ENCODE measurements around the gene ACOT7. TPM values are rescaled to one million over a fixed set of nuclear protein-coding genes. Genes with fewer than 3 reads are reported as not detected.

The ACOT7 gene
- total RNA-seq, 1 experiment from 2014 or later = 76.3 TPM

DNA sequence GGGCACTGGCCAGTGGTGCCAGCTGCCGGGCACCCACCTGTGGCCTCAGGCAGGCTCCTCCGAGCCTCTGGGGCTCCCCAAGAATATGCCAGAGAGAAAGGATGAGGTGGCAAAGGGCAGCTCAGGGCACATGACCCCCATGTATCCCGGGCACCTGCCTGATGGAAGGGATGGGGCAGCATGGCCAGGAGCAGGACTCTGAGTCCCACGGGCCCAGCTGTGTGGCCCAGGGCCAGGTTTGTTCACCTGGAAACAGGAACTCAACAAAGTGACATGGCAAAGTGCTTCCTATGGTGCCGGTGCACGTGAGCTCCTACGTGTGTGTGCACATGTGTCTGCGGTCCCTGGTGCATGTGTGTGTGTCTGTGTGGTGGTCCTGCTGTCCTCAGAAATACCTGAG, 123.2 kb downstream of the ACOT7 start:
- Histone ChIP-seq H3K36me3 (replicated peaks; ENCODE audit: control insufficient read depth, insufficient read depth, low read length) (no peaks in the 10 kb centered on the region; the same call in 1 of the 2 replicates), H3K4me3 (ENCODE audit: insufficient read depth, low read depth, low read length) (no peak overlapping the region), H3K27me3 (ENCODE audit: control insufficient read depth, insufficient read depth, low read length) (no peaks in the 10 kb centered on the region)
- no peak for DNase-seq

DNA sequence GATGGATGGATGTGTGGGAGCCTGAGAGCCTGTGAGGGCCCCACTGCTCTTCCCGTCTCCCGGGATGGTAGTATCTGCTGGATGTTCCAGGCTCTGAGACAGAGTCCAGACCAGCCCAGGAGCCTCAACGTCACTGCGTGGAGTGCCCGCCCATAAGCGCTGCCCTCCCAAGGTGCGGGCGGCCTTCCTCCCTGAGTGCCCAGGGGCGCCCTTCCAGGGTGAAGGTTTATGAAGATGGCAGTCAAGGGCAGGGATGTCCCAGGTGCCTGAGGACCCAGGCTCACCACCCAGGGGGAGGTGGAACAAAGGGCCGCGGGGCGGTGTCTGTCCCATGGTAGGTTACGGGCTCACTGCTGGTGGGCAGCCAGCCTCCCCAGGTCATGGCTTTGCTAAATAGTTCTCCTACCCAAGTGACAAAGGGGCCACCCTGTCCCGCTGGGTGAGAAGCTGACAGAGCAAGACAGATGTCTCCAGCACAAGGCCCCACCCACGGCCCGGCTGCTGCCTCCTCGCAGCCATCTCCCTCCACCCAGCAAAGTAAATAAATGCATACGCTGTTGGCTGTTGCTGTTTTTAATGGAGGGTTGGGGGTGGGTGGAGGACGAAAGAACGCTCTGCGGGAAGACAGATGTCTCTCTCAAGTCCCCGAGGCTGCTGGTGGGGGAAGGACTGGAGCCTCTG, 123.7 kb downstream of the ACOT7 start:
- H3K4me3 ChIP-seq (ENCODE audit: insufficient read depth, low read depth, low read length) = no peak overlapping the region
- DNase-seq = no peak
- no peaks in the 10 kb centered on the region for H3K27me3 ChIP-seq (ENCODE audit: control insufficient read depth, insufficient read depth, low read length)
- no peaks in the 10 kb centered on the region; the same call in 1 of the 2 replicates for H3K36me3 ChIP-seq (replicated peaks; ENCODE audit: control insufficient read depth, insufficient read depth, low read length)

DNA sequence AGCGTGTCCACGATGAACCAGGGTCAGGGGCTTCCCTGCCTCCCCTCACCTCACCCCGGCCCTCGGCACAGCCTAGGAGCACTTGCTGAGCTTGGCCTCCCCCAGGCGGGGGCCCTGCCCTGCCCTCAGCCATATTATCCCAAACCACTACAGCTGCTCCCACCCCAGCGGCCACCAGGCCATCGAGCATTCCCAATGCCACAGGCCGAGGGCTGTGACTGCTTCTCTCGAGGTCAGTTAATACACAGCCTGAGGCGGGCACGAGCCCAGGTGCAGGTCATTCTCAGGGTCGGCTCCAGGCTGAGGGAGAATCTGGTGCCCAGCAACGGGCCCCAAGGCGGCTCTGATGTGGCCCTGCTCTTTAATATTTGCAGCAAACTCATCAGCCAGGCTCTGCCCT, 124.3 kb downstream of the ACOT7 start:
- no peaks in the 10 kb centered on the region for H3K27me3 ChIP-seq (ENCODE audit: control insufficient read depth, insufficient read depth, low read length)
- DNase-seq = no peak

DNA sequence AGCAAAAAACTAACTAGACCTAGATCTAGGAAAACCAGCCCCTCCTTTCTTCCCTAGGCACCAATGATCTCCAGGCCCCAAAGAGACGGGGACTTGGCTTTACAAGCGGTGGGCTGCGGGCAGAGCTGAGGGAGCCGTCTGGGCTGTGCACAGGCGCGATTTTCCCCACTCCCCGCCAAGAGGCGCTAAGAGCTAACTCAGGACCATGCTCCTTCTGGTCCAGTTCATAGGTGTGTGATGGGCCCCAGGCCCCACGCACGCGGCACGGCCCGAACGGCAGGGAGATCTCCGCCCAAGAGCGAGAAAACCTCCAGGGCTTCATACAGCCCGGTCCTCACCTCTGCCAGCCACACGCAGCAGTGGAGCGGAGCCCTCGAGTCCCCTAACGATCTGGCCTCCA, 125.2 kb downstream of the ACOT7 start:
- no peak overlapping the region for H3K4me3 ChIP-seq (ENCODE audit: insufficient read depth, low read depth, low read length)
- peak; percentile 84 for DNase-seq
- H3K27me3 ChIP-seq (ENCODE audit: control insufficient read depth, insufficient read depth, low read length) = no peaks in the 10 kb centered on the region
- H3K36me3 ChIP-seq (replicated peaks; ENCODE audit: control insufficient read depth, insufficient read depth, low read length) = no peaks in the 10 kb centered on the region; the same call in 1 of the 2 replicates

More for the DNA sequence above, 124.3 kb downstream of the ACOT7 start:
- H3K4me3 ChIP-seq (ENCODE audit: insufficient read depth, low read depth, low read length) = no peak overlapping the region
- H3K36me3 ChIP-seq (replicated peaks; ENCODE audit: control insufficient read depth, insufficient read depth, low read length) = no peaks in the 10 kb centered on the region; the same call in 1 of the 2 replicates

DNA sequence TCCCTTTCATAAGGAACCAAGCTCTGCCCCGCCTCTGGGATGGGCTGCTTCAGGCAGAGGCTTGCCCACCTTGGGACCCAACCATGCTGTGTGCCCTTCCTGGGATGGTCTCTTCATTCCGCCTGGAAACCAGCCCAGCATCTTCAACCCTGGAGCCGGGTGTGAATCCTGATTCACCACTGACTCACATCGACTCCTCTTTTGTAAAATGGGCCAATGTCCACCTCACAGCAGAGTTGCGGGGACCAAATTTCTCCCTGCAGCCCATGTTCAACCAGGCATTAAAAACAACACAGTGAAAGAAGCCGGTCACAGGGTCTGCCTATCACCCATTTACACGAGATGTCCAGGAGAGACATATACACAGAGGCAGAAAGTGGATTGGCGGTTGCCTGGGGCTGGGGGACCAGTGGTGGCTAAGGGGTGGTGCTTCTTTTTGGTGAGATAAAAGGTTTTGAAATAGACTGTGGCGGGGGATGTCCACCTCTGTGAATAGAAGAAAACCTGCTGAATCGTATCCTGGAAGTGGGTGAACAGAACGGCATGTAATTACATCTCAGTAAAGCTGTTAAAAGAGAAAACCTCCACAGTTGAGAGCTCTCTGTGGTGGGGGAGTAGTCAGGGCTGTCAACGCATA, 125.8 kb downstream of the ACOT7 start:
- H3K4me3 ChIP-seq (ENCODE audit: insufficient read depth, low read depth, low read length) = no peak overlapping the region
- DNase-seq = no peak

DNA sequence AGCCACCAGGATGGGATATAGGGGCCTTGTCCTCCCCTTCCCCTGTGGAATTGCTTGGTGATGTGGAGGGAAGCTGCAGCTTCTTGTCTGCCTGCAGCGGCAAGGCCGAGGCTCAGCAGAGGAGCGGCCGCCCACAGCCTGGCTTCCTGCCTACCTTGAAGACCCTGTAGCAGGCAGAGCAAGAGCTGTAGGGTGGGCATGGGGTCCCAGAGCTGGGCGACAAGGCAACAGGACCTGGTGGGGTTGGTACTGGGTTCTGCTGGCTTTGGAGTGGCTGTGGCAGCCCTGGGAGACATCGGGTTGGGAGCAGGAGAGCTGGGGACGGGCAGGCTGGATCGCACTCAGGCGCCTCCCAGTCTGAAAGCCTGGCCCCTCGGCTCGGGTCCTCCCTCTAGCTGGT, 126.9 kb downstream of the ACOT7 start:
- DNase-seq = no peak
- no peaks in the 10 kb centered on the region for H3K36me3 ChIP-seq (replicated peaks; ENCODE audit: control insufficient read depth, insufficient read depth, low read length)
- H3K27me3 ChIP-seq (ENCODE audit: control insufficient read depth, insufficient read depth, low read length) = peaks cover 3% of the 10 kb centered on the region
- H3K4me3 ChIP-seq (ENCODE audit: insufficient read depth, low read depth, low read length) = no peak overlapping the region

More for the DNA sequence above, 125.8 kb downstream of the ACOT7 start:
- H3K27me3 ChIP-seq (ENCODE audit: control insufficient read depth, insufficient read depth, low read length) = no peaks in the 10 kb centered on the region
- no peaks in the 10 kb centered on the region; the same call in 1 of the 2 replicates for H3K36me3 ChIP-seq (replicated peaks; ENCODE audit: control insufficient read depth, insufficient read depth, low read length)

DNA sequence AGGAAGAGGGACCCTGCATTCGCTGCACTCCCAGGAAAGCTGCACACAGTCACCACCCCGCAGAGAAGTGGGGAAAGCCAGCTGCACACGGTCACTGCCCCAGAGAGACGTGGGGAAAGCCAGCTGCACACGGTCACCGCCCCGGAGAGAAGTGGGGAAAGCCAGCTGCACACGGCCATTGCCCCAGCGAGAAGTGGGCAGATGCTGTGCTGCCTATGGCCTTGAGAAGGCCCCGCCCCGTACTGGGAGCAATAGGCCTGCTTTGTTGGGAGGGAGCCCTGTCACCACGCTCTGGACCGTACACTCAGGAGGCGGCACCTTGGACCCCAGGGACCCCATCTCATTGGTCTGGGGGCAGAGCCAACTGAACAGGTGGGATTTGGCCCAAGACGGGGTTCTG, 128.4 kb downstream of the ACOT7 start:
- H3K27me3 ChIP-seq (ENCODE audit: control insufficient read depth, insufficient read depth, low read length) = peaks cover 13% of the 10 kb centered on the region

DNA sequence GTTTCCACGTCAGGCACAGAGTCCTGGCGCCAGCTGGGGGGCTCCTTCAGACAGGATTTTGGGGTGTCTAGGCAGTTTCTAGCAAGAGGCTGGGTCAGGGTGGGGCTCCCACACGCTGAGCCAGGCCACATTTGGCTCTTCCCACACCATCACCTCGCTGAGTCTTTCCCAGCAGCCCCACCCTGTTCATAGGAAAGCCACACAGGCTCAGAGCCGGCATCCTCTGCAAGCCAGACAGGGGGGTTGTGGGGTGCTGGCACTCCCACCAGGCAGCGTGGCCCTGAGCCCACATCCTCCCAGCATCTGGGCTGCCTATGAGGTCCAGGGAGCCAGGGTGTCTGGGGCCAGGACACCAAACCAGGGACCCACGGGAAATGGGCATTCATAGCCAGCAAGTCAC, 129.9 kb downstream of the ACOT7 start:
- no peak overlapping the region for H3K4me3 ChIP-seq (ENCODE audit: insufficient read depth, low read depth, low read length)
- H3K36me3 ChIP-seq (replicated peaks; ENCODE audit: control insufficient read depth, insufficient read depth, low read length) = no peaks in the 10 kb centered on the region
- DNase-seq = no peak
- H3K27me3 ChIP-seq (ENCODE audit: control insufficient read depth, insufficient read depth, low read length) = peaks cover 24% of the 10 kb centered on the region

More for the DNA sequence above, 128.4 kb downstream of the ACOT7 start:
- no peak for DNase-seq
- no peaks in the 10 kb centered on the region for H3K36me3 ChIP-seq (replicated peaks; ENCODE audit: control insufficient read depth, insufficient read depth, low read length)
- no peak overlapping the region for H3K4me3 ChIP-seq (ENCODE audit: insufficient read depth, low read depth, low read length)

DNA sequence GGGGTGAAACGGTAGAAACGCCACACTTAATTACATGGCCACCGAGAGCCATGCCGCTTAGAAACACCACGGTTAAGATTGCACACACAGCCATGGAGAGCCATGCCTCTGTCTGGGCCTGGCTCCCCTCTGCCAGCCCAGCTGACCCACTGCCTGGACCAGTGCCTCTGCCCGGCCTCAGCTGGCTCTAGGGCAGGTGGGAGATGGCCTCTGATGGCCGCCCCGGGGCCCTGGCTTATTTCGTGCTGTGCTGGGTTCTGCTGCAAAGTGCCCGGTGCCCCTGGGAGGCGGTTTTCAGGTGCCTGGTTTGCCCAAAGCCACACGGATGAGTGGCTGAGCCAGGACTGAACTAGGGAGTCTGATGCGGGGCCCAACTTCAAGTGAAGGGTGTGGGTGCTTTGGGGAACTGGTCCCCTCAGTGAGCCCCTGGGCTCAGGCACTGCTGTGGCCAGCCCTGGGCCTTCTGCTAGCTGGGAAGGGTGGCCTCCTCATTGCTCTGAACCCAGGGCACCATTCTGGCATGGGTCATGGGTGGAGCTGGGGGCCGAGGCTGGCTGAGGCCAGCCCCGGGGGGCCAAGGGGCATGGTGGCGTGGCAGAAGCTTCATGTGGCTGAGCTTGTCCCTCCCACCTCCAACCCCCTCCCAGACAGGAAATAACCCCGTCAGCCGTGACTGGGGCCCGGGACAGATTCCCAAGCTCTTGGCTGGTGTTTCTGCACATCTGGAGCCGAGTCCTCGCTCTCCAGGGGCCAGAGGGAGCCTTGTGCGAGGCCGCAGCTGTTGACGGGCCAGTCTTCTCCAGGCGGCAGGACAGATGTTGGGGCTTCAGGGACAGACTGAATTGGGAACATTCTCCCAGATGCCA, 130.8 kb downstream of the ACOT7 start:
- peak; percentile 71 for DNase-seq
- H3K4me3 ChIP-seq (ENCODE audit: insufficient read depth, low read depth, low read length) = no peak overlapping the region
- no peaks in the 10 kb centered on the region for H3K36me3 ChIP-seq (replicated peaks; ENCODE audit: control insufficient read depth, insufficient read depth, low read length)
- H3K27me3 ChIP-seq (ENCODE audit: control insufficient read depth, insufficient read depth, low read length) = peaks cover 25% of the 10 kb centered on the region

DNA sequence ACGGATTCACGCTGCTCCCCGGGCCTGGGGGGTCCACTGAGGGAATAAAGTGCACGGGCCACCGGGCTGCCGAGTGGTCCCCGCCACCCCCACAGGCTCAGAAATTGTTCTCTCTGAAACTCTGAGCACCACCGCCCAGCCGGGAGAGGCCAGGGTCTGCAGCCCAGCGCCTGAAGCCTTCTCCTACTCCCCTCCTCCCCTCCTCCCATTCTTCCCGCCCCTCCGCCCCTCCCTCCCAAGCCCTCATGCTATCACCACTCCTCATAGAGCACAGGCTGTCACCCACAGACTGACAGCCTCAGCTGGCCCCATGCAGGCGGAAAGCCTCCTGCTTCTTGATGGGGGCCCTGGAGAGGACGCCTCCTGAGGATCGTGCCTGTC, 132.0 kb downstream of the ACOT7 start:
- Histone ChIP-seq H3K36me3 (replicated peaks; ENCODE audit: control insufficient read depth, insufficient read depth, low read length) (no peaks in the 10 kb centered on the region), H3K27me3 (ENCODE audit: control insufficient read depth, insufficient read depth, low read length) (peaks cover 25% of the 10 kb centered on the region), H3K4me3 (ENCODE audit: insufficient read depth, low read depth, low read length) (peak overlapping the region; percentile 38)
- peak; percentile 92 for DNase-seq

DNA sequence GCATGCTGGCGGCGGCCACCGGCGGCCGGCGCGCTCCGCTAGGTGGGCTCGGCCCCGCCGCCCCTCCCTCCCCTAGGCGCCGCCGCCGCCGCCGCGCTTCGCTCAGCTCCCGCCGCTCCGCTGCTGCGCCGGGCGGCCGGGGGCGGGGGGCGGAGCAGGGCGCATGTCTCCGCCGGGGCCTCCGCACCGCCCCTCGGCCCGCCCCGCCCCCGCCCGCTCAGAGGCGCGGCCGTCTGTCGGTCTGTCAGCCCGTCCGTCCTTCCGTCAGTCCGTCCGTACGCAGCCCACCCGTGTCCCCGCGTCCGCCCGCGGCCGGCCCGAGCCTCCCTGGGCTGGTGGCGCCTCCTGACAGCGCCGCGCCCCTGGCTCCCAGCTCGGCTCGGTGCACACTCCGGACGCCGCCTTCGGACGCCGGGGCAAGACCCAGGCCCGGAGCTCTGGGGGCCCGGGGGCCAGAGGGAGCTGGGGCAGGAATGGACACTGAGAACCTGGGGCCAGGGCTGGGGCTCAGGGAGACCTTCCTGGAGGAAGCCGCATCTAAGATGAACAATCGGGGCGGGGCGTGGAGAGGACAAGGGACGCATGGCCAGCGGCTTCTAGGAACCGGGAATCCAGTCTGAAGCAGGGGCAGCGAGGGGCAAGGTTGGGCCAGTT, 132.5 kb downstream of the ACOT7 start, which contains the start of gene GPR153:
Gene GPR153 (minus strand): TSS at position 138 of the 654 bp plus-strand sequence. CDS start 6,193 bp downstream, outside the sequence.
- Histone ChIP-seq H3K27me3 (ENCODE audit: control insufficient read depth, insufficient read depth, low read length) (peaks cover 25% of the 10 kb centered on the region), H3K36me3 (replicated peaks; ENCODE audit: control insufficient read depth, insufficient read depth, low read length) (no peaks in the 10 kb centered on the region), H3K4me3 (ENCODE audit: insufficient read depth, low read depth, low read length) (peak within 1 kb of the TSS; percentile 77)
- DNase-seq = peak; percentile 96

DNA sequence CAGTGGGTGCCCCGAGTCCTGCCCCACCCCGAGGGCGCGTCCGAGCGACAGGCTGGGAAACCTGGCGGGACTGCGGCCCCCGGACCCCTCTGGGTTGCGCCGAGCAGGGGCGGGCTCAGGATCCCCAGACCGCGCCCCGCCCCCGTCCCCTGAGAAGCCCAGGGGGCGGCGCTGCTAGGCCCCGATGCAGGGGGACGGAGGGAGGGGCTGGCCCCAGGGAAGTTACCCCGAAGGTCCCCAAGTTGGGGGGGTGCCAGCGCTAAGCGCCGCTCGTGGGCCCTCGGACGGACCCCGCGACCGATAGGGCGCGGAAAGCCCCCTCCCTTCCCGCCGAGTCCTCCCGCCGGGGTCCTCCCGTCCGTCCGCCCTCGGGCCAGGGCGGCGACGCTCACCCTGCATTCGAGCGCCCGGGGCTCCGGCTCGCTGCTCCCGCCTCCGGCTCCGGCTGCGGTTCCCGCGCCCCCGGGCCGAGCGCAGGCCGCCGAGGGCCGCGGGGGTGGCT, 133.1 kb downstream of the ACOT7 start:
- peak; percentile 92 for DNase-seq
- Histone ChIP-seq H3K36me3 (replicated peaks; ENCODE audit: control insufficient read depth, insufficient read depth, low read length) (no peaks in the 10 kb centered on the region), H3K4me3 (ENCODE audit: insufficient read depth, low read depth, low read length) (peak overlapping the region; percentile 77), H3K27me3 (ENCODE audit: control insufficient read depth, insufficient read depth, low read length) (peaks cover 25% of the 10 kb centered on the region)

DNA sequence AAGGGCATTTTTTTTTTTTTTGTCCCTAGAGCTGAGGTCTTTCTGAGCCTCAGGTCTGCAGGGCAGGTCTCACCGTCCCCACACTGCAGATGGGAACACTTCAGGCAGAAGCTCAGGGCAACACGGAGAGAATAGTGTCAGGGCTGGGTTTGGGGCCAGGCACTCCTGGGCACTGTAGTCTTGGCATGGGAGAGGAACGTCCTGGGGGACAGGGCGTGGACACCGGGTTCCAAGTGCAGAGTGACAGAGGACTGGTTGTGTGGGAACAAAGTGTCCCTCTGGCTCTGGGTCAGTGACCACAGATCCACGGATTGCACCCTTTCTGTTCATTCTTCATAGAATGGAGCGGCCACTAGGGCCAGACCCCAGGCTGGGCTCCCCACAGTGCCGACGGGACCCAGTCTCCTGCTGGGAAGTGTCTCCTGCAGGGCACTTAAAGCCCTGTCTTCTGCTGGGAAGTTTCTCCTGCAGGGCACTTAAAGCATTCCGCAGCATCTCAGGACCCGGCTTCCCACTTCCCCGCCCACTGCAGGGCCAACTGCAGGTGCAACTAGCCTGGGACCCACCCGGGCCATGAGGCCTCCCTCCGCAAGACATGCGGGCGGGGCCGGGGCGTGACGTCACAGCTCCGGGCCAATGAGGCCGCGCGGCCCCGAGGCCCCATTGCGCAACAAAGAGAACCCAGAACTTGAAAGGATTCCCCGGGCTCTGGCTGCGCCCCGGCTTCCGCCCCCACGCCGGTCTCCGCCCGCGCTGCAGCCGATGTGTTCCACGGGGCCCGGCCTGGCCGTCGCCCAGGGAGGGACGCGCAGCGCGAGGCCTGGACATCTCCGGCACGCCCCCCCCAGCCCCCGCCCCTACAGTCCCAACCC, 133.8 kb downstream of the ACOT7 start:
- Histone ChIP-seq H3K4me3 (ENCODE audit: insufficient read depth, low read depth, low read length) (peak overlapping the region; percentile 77), H3K36me3 (replicated peaks; ENCODE audit: control insufficient read depth, insufficient read depth, low read length) (no peaks in the 10 kb centered on the region), H3K27me3 (ENCODE audit: control insufficient read depth, insufficient read depth, low read length) (peaks cover 25% of the 10 kb centered on the region)
- DNase-seq = peak; percentile 99

Data from H7 (cell line).